ENCODE data around the gene PHKA2.

GRCh38 chrX:18875256-18875878, 108.5 kb downstream of the PHKA2 start:
- TF ChIP-seq, protein P1, sequence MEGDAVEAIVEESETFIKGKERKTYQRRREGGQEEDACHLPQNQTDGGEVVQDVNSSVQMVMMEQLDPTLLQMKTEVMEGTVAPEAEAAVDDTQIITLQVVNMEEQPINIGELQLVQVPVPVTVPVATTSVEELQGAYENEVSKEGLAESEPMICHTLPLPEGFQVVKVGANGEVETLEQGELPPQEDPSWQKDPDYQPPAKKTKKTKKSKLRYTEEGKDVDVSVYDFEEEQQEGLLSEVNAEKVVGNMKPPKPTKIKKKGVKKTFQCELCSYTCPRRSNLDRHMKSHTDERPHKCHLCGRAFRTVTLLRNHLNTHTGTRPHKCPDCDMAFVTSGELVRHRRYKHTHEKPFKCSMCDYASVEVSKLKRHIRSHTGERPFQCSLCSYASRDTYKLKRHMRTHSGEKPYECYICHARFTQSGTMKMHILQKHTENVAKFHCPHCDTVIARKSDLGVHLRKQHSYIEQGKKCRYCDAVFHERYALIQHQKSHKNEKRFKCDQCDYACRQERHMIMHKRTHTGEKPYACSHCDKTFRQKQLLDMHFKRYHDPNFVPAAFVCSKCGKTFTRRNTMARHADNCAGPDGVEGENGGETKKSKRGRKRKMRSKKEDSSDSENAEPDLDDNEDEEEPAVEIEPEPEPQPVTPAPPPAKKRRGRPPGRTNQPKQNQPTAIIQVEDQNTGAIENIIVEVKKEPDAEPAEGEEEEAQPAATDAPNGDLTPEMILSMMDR (IDR thresholded peaks at IDR 0.05) = no peak
- TF ChIP-seq ZFX (IDR thresholded peaks at IDR 0.05; ENCODE audit: borderline replicate concordance) = no peak
